ENCODE data around the gene FAM83D. TPM values are rescaled to one million over a fixed set of nuclear protein-coding genes. Genes with fewer than 3 reads are reported as not detected.

Gene FAM83D, protein sequence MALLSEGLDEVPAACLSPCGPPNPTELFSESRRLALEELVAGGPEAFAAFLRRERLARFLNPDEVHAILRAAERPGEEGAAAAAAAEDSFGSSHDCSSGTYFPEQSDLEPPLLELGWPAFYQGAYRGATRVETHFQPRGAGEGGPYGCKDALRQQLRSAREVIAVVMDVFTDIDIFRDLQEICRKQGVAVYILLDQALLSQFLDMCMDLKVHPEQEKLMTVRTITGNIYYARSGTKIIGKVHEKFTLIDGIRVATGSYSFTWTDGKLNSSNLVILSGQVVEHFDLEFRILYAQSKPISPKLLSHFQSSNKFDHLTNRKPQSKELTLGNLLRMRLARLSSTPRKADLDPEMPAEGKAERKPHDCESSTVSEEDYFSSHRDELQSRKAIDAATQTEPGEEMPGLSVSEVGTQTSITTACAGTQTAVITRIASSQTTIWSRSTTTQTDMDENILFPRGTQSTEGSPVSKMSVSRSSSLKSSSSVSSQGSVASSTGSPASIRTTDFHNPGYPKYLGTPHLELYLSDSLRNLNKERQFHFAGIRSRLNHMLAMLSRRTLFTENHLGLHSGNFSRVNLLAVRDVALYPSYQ
- 10 to 100 TPM; 13.2 to 15.2 (median 13.7) TPM for polyA plus RNA-seq (ENCODE audit: insufficient read length in 4 of 4)

DNA sequence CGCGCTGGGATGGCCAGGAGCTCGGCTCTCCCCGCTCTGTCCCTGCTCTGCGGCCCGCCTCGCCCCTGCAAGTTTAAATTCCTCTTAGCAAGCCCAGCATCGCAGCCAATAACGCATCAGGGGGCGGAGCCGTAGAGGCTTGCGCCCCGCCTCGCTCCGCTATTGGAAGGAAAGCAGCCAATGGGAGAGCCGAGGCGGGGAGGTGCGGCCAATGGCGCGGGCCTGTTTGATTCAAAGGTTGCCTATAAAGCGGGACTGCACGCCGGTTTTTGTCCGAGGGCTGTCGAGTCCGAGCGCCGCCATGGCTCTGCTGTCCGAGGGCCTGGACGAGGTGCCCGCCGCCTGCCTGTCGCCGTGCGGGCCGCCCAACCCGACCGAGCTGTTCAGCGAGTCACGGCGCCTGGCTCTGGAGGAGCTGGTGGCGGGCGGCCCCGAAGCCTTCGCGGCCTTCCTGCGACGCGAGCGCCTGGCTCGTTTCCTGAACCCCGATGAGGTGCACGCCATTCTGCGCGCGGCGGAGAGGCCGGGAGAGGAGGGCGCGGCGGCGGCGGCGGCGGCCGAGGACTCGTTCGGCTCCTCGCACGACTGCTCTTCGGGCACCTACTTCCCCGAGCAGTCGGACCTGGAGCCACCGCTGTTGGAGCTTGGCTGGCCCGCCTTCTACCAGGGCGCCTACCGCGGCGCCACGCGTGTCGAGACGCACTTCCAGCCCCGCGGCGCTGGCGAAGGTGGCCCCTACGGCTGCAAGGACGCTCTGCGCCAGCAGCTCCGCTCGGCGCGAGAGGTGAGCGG, at the start of gene FAM83D:
Gene FAM83D, plus strand, starts transcription at position 276 of the 792 bp plus-strand sequence. Its CDS starts 26 bp downstream, at position 302.
- peak; percentile 86 to 94 (median 93) for DNase-seq (ENCODE audit: low read depth in 4 of 4, low spot score in 3 of 4)

DNA sequence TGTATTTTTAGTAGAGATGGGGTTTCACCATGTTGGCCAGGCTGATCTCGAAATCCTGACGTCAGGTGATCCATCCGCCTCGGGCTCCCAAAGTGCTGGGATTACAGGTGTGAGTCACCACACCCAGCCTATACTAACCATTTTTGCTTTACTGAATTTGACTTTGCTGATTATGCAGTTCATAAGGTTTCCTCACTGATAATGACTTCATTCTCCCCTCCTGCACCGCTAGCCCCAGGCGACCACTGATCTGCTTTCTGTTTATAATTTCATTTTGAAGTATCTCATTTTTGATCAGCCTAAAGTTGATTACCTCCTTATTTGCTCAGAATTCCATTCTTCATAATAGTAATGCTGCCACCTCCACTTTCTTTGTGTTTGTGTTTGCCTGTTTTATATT, 48.7 kb upstream of the FAM83D start:
- DNase-seq (ENCODE audit: low read depth in 4 of 4, low spot score in 3 of 4): no peak

DNA sequence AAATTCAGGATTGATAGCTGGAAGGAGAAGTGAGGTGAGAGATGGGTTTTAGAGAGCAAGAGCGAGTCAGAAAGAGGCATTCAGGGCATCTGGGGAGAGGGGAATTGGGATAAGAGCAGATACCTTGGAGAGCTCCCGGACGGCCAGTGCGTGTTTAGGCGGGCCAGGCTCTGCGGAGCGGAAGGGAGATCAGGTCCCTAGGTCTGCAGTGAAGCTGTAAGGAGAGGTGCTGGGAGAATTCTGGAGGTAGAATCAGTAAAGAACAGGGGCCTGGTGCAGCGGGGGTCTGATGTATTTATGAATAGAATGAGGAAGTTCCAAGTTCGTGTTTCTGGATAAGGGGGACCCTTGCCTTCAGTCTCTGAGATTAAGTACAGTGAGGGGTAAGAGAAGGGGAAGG, 47.4 kb upstream of the FAM83D start:
- DNase-seq (ENCODE audit: low read depth in 4 of 4, low spot score in 3 of 4): peak in 2 of 4 donors; percentile 30 to 31

DNA sequence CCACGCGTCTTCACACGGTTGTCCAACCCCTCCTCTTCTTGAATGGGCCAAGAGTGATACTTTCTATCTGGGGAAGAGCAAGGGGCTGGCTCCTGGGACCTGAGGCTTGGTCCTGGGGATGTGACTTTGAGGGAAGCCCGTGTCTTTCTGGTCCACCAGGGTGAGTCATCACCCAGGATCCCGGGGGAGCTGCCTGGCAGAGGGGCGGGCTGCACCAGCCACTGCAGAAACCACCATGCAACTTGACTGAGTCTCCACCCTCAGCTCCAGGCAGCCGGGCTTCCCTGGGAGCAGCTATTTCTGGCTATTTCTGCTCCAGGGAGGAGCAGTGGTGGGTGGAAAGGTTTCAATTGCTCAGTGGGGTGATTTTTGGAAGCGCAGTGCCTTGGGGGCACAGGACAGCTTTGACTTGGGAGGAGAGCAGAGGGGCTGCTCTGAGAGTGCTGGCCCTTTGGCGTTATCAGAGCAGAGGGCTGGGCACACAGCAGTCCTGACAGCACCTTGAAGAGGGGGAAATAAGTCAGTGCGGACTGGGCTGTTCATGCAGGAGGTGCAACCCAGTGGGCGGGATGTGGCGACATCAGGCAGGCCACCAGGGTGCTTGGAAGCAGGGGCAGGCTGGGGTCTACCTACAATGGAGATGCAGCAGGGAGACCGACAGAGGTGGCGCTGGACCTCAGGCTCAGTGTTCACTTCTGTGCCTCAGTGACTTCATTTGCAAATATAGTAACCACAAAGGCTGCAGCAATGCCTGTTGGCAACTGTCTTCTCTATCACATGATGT, 45.1 kb upstream of the FAM83D start:
- no peak for DNase-seq (ENCODE audit: low read depth in 4 of 4, low spot score in 3 of 4)

DNA sequence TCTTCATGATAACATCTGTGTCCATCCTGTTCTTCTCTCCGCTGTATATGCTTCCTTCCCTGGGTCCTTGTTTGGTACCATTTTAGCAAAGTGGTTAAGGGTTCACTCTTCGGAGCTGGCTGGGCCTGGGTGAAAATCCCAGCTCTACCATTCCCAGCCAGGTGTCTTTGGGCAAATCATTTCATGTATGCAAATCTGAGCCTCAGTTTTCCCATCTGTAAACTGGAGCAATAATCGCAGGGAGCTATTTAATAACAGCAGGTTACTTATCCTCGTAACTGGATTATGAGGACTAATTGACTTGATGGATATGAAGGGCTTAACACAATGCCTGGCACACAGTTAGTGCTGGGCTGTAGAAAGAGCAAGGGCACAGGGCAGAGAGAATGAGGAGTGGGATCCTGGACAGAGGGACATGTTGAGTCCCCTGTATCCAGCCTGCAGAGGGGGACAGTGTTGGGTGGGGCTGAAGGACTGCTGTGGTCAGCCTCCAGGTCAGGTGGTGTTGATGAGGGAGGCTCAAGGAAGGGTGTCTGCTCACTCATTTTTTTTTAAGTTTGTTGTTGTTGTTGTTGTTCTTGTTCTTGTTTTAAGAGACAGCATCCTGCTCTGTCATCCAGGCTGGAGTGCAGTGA, 44.3 kb upstream of the FAM83D start:
- no peak for DNase-seq (ENCODE audit: low read depth in 4 of 4, low spot score in 3 of 4)

DNA sequence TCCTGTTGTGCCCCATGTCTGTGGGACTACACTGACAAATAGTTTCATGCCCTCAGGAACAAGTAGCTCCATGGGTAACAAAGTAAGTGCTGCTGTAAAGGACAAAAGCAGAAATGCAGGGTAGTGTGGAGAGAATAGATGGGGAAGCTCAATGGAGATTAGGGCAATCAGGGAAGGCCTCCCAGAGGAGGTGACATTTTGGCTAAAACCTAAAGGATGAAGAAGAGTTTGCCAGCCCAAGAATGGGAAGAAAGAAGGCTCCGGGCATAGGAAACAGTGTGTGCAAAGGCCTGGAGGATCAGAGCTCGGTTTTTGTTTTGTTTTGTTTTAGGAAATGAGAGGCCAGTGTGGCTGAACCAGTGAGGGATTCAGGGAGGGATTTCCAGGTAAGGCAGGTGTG, 43.6 kb upstream of the FAM83D start:
- DNase-seq (ENCODE audit: low read depth in 4 of 4, low spot score in 3 of 4): no peak

DNA sequence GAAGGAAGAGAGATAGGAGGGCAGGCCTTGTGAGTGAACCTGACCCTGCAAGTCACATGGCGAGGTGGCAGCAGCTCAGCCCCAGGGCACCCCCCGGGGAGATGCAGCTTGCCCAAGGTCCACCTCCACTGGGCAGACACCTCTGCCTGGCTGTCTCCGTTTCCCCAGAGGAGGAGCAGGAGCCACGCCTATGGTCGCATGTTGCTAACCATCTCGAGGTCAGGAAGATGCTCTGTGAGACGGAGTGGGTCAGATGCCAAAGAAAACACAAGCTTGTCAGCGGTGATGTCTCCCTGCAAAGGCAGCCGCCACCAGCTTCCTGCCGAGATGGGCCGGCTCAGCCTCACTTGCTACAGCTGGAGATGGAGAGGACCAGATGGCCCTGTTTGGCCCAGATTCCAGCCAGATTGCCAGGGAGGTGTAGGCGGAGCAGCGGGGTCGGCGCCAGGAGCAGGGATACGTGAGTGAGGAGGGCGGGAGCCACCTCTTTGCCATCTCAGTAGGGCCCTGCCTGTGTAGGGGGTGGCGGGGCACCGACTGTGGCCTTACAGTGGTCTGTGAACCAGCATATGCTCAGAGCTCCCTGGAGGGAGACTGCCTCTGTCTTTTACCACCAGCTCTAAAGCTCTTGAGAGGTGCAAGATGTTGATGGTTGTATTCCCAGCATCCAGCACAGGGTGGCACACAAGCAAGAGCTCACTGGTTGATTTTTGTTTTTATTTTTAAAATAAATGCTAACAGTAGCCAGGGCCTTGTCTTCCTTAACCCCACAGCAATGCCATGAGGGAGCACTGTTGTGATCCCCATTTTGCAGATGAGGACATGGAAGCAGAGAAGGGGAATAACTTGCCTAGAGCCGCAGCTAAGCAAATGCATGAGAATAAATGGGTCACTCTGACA, 42.9 kb upstream of the FAM83D start:
- DNase-seq (ENCODE audit: low read depth in 4 of 4, low spot score in 3 of 4): no peak

DNA sequence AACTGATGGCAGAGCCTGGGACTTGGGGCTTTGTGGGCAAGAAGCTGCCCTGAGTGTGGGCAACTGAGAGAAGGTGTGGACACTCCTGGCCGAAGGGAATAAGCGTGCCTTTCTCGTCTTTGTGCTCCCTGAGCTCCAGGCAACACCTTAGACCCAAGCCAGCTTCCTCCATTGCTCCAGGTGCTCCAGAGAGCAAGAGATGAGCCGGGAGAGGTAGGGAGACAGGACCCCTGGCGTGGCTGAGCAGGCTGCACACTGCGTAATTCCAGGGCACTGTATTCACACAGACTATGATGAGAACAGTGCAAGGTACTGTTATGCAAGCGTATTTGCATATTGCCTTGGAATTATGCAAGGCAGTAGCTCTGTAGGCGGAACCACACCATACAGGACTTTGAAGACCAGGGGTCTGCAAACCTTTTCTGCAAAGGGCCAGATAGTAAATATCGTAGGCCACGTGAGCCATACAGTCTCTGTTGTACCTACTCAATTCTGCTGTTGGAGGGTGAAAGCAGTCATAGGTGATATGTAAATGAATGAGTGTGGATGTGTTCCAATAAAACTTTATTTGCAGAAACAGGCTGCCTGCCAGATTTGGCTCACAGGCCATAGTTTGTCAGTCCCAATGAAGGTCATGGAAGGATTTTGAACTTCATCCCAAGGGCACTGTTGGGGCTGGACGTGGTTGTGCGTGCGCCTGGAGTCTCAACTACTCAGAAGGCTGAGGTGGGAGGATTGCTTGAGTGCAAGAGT, 42.1 kb upstream of the FAM83D start:
- DNase-seq (ENCODE audit: low read depth in 4 of 4, low spot score in 3 of 4): no peak

DNA sequence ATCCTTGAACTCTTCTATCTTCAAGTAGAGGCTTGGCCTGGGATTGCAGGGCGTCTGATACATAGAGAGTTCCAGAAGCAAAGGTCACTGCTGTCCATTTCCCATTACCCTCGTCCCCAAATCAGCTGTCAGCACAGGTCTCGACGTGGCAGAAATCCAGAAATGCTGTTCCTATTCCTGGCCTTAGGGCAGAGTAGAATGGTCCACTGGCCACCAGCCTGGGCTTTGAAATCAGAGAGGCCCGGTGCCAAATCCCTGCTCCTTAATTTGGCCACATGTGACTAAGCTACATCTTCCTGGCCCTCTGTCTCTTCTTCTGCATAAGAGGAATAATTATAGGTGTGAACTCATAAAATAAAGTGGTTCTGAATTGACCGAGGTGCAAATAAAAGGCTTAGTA, 40.9 kb upstream of the FAM83D start:
- no peak for DNase-seq (ENCODE audit: low read depth in 4 of 4, low spot score in 3 of 4)

DNA sequence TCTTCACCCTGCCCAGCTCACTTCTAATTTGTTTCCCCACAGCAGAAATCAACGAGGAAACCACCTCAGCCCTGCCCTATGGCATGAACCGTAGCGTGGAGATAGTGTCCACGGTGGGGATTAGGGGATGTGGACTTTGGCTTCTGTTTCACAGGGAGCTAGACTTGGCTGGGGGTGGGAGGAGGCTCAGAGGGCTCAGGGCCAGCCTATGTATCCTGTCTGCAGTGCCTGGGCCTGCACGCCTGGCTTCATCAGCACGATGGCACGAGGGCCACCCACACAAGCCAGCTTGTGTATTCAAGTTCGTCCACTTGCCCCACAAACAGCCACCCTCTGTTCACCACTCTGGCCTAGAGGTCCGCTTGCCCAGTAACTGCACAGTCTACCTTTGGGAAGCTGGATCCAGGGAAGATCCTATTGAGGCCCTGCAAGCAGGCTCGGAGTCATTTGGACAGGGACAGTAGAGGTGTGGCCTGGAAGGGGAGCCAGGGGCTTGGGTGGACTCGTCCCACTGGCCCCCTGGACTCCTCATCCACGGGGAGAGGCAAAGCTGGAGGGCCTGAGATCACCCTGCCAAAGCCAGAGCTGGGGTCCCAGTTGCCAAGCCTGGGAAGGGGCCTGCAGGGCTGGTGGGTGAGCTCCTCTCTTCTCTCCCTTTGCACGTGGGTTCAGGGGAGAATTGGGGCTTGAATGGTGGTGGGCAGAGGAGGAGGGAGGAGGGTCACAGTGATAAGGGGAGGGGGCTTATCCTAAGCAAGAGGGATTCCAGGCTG, 38.0 kb upstream of the FAM83D start:
- no peak for DNase-seq (ENCODE audit: low read depth in 4 of 4, low spot score in 3 of 4)

DNA sequence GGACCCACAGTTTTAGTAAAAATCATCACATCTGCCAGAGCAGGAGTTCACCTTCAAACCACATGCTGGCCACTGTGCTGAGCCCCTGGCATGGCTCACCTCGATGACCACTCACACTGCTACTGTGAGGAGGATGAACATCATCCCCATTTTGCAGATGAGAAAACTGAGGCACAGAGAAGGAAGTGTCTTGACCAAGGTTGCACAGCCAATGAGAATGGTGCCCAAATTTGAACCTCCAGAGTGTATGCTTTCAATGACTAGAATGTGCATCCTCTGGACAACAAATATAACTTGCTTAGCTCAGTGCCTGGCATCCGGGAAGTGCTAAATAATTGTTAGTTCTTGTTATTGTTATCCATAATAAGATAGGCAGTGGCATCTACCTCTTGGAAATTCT, 37.2 kb upstream of the FAM83D start:
- DNase-seq (ENCODE audit: low read depth in 4 of 4, low spot score in 3 of 4): no peak

DNA sequence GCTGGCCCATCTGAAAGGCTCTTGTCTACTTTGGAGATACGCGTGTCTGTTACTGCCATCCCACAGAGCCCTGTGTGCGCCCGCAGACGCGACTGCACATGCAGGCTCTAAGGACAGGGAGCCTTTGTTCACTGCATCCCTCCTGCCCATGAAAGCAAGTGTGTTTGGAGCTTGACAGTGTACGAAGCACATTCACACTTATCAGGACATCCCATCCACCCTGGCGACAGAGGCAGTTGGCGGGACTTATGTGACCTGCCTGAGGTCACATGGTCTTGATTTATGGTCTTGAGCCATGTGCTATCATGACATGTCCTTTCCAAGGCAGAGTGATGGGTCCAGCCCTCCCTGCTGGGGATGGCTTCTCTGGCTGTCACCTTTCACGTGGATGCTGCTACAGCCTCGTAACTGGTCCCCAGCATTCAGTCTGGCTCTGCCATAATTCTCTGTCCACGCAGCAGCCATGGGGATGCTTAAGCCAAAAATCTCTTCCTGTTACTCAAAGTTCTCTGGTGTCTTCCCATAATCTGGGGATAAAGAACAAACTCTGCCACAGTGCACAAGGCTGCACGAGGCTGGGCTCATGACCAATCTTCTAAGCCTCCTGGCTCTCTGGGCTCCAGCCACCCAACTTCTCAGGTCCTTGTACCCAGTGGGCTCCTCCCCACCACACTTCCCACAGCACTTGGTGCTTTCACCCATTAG, 36.3 kb upstream of the FAM83D start:
- no peak for DNase-seq (ENCODE audit: low read depth in 4 of 4, low spot score in 3 of 4)

DNA sequence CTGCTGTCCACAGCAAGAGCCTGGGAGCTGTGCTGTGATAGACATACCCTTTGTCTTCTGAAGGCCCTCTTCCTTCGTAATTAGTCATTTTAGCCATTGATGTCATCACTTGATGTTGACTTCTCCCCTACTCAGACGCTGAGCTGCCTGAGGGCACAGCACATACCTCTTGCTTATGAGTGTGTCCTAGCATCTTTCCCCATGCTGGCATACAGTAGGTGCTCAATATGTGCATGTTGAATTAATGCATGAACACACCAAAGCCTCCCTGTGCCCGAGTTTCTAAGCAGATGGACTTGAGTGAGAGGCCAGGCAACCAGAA, 35.8 kb upstream of the FAM83D start:
- no peak for DNase-seq (ENCODE audit: low read depth in 4 of 4, low spot score in 3 of 4)

DNA sequence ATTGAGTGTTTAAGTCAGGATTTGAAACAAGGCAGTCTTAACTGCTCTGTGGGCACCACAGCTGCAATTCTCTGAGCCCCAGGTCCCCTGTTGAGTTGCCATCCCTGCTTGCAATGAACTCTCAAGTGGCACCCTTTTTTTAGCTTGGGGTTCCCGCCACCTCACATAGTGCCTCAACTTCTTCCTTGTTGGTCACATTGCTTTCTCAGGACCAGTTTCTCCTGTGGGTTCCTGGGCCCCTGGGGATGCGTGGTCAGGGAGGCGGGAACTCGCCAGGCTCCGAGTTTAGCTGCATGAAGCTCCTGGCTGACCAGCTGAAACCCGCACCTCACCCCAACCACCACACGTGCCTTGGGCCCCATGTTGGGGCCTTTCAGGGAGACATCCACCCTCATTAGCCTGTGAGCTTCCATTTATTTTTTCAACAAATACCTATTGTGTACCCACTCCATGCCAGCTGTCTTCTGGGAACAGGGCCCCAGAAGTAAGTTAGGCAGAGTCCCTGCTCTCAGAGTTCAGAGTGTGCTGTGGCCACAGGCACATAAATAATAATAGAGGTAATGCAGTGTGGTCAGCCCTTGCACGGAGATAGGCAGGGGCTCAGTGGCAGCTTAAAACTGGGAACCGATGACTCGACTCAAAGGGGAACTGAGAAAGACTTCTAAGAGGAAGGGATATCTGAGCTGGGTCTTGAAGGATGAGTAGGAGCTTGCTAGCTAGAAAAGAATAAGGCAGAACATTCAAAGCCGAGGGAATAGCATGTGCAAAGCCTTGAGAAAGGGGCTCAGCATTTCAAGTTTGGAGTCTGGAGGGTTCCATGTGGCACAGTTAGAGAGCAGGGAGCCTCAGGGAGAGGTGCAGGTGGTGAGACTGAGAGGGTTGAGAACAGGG, 33.9 kb upstream of the FAM83D start:
- DNase-seq (ENCODE audit: low read depth in 4 of 4, low spot score in 3 of 4): no peak

DNA sequence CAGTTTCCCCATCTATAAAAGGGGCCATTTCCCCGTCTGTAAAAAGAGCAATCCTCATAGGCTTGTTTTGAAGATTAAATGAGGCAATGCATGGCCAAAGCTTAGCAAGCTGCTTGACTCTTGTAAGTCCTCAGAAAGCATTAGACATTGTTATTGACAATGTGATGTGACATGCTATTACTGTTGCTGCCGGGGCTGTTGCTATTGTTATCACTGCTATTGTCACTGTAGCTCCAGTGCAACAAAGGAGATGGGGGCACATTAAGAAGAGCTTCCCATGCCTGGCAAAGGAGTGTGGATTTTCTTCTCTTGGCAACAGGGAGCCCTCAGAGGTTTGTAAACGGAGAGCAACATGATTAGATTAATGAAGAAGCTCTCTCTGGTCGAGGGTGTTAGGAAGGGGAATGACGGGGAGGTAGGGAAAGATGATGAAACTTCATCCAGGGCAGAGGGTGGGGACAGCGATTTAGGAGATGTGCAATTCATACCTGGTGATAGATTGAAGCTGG, 33.1 kb upstream of the FAM83D start:
- no peak for DNase-seq (ENCODE audit: low read depth in 4 of 4, low spot score in 3 of 4)

DNA sequence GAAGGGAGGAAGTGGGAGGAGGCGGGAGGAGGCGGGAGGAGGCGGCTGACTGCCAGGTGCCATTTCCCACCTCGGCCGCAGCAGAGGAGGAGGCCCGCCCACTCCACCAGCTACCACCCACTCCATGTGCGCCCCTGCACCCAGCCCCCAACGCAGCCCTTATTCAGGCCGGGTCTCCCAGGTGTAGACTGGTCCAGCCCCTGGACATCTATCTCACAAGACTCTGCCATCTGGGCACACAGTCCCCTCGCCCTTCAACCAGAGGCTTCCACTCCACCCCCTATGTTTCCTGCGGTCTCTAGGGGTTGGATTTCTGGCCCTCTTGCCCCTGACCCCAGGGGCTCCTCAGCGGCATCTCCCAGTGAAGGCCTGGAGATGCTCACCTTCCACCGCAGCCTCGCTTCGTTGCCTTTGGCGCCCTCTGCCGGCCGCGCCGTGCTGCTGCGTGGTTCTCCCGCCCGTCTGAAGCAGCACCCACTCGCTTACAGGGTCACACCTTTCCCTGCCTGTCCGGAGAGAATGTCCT, 32.6 kb upstream of the FAM83D start:
- DNase-seq (ENCODE audit: low read depth in 4 of 4, low spot score in 3 of 4): no peak
